Adrenal gland (tissue), 5 donors: Measurements from ENCODE around the gene GPSM1.

Experiments
- POLR2A ChIP-seq, 2 donors: fragments of 450-650 bp; IDR thresholded peaks; one replicate each; pipeline ENCODE4 v1.6.1; 2017; ENCODE audit warnings: antibody characterized with exemption in 2 of 2, mild to moderate bottlenecking in 2 of 2, moderate library complexity in 1 of 2
- TF ChIP-seq, protein P1 (sequence below), 6 experiments: fragments of 450-650 bp in 4 of 6; fragments of 200-600 bp in 2 of 6; sonication (generic) in 1 of 6; IDR thresholded peaks; 1 replicate in 5 of 6; 2 replicates in 1 of 6; pipeline versions ENCODE4 v1.5.1 to v1.8.0; 2016 to 2021; ENCODE audit warnings: antibody characterized with exemption in 6 of 6, mild to moderate bottlenecking in 2 of 6, moderate library complexity in 1 of 6
- donor health status: DM: no; HTN: no; CAD: no.

DNA sequence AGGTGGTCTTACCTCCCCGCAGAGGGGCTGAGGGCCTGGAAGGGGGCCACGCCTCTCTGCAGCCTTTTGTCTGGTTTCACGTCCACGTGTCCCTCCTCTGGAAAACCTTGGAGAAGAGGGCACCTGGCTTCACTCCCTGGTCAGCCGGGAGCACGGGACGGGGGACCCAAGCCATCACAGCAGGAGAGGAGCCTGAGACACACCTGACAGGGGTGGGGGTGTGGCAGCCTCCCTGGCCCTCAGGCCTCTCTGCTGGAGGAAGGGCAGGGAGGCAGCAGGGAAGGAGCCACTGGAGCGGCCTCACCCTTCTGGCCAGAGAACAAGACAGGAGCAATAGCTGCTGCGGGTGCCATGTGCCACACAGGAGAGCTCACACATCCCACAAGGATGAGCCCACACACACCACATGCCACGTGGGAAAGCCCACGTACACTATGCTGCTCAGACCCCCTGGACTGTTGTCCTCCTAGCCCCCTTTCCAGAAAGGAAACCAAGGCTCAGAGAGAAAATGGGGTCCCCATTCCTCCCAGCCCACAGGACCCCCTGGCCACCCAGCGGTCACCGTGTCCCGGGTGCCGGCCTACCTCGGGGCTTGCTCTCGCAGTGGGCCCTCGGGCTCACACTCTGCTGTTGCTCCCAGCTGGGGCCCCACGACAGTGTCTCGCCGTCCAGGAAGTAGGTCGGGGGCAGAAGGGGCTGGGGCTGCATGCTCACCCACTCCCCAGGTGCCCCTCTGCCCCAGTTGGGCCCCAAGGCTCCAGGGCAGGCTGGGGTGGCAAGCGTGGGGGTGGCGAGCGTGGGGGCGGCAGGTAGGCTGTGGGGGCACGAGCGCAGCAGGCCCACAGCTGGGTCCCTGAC is 41.6 kb upstream of the GPSM1 start:
- TF ChIP-seq, protein P1, sequence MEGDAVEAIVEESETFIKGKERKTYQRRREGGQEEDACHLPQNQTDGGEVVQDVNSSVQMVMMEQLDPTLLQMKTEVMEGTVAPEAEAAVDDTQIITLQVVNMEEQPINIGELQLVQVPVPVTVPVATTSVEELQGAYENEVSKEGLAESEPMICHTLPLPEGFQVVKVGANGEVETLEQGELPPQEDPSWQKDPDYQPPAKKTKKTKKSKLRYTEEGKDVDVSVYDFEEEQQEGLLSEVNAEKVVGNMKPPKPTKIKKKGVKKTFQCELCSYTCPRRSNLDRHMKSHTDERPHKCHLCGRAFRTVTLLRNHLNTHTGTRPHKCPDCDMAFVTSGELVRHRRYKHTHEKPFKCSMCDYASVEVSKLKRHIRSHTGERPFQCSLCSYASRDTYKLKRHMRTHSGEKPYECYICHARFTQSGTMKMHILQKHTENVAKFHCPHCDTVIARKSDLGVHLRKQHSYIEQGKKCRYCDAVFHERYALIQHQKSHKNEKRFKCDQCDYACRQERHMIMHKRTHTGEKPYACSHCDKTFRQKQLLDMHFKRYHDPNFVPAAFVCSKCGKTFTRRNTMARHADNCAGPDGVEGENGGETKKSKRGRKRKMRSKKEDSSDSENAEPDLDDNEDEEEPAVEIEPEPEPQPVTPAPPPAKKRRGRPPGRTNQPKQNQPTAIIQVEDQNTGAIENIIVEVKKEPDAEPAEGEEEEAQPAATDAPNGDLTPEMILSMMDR (IDR thresholded peaks at IDR 0.05): no peak
- no peak for TF ChIP-seq POLR2A (IDR thresholded peaks at IDR 0.05)
